HepG2 (cell line): ENCODE measurements around the gene NOL12. TPM values are rescaled to one million over a fixed set of nuclear protein-coding genes. Genes with fewer than 3 reads are reported as not detected.

Experiments used
- ELF1 ChIP-seq: sonication (generic); formaldehyde crosslinking; IDR thresholded peaks from 2 replicates; pipeline ENCODE4 v1.4.0; 2020; ENCODE audit warnings: missing genetic modification reagents
- FIP1L1 ChIP-seq: fragments of 200-400 bp; formaldehyde crosslinking; IDR thresholded peaks from 2 replicates; pipeline ENCODE4 v1.6.1; 2018; ENCODE audit warnings: low read depth, mild to moderate bottlenecking, low read length, moderate library complexity, borderline replicate concordance; ENCODE audit not compliant: insufficient read depth
- FOSL1 ChIP-seq: sonication (generic); formaldehyde crosslinking; IDR thresholded peaks from 2 replicates; pipeline ENCODE4 v1.9.0; 2021; ENCODE audit warnings: missing genetic modification reagents, borderline replicate concordance
- GABPB1 ChIP-seq: IDR thresholded peaks from 2 replicates; pipeline ENCODE4 v1.6.1; 2016; ENCODE audit warnings: mild to moderate bottlenecking, missing genetic modification reagents, moderate library complexity, missing compliant biosample characterization
- HMG20B ChIP-seq: conservative IDR thresholded peaks from 2 replicates; pipeline ENCODE4 v1.6.1; 2016; ENCODE audit warnings: missing genetic modification reagents, missing compliant biosample characterization
- MIER3 ChIP-seq: IDR thresholded peaks from 2 replicates; pipeline ENCODE4 v1.6.1; 2016; ENCODE audit warnings: missing compliant biosample characterization, borderline replicate concordance
- MTA1 ChIP-seq: sonication (generic); formaldehyde crosslinking; IDR thresholded peaks from 2 replicates; pipeline ENCODE4 v1.4.0; 2020; ENCODE audit warnings: missing genetic modification reagents, mild to moderate bottlenecking, borderline replicate concordance
- NCOA2 ChIP-seq: sonication (generic); formaldehyde crosslinking; IDR thresholded peaks from 2 replicates; pipeline ENCODE4 v1.8.0; 2022; ENCODE audit warnings: inconsistent platforms
- REPIN1 ChIP-seq: sonication (generic); formaldehyde crosslinking; IDR thresholded peaks from 2 replicates; pipeline ENCODE4 v1.8.0; 2022; ENCODE audit warnings: missing genetic modification reagents, low read depth, mild to moderate bottlenecking, borderline replicate concordance
- RFXAP ChIP-seq: sonication (generic); formaldehyde crosslinking; IDR thresholded peaks from 2 replicates; pipeline ENCODE4 v1.4.0; 2020; ENCODE audit warnings: missing genetic modification reagents, borderline replicate concordance
- ZBTB21 ChIP-seq: sonication (generic); formaldehyde crosslinking; IDR thresholded peaks from 2 replicates; pipeline ENCODE4 v1.4.0; 2020; ENCODE audit warnings: missing genetic modification reagents
- ZFP36L2 ChIP-seq: sonication (generic); formaldehyde crosslinking; IDR thresholded peaks from 2 replicates; pipeline ENCODE4 v1.4.0; 2020; ENCODE audit warnings: missing genetic modification reagents
- ZFP90 ChIP-seq: sonication (generic); formaldehyde crosslinking; IDR thresholded peaks from 2 replicates; pipeline ENCODE4 v1.8.0; 2022; ENCODE audit warnings: missing genetic modification reagents, mild to moderate bottlenecking, inconsistent platforms, borderline replicate concordance
- ZNF12 ChIP-seq: sonication (generic); formaldehyde crosslinking; IDR thresholded peaks from 2 replicates; pipeline ENCODE4 v1.5.0; 2020; ENCODE audit warnings: missing genetic modification reagents
- ZNF143 ChIP-seq: sonication (generic); formaldehyde crosslinking; IDR thresholded peaks from 2 replicates; pipeline ENCODE4 v1.4.0; 2020; ENCODE audit warnings: missing genetic modification reagents
- ZNF225 ChIP-seq: sonication (generic); formaldehyde crosslinking; IDR thresholded peaks from 2 replicates; pipeline ENCODE4 v1.4.0; 2020; ENCODE audit warnings: mild to moderate bottlenecking, missing genetic modification reagents
- ZNF317 ChIP-seq: sonication (generic); formaldehyde crosslinking; IDR thresholded peaks from 2 replicates; pipeline ENCODE4 v1.5.0; 2020; ENCODE audit warnings: mild to moderate bottlenecking, missing genetic modification reagents
- ZNF549 ChIP-seq: sonication (generic); formaldehyde crosslinking; IDR thresholded peaks from 2 replicates; pipeline ENCODE4 v1.5.0; 2020; ENCODE audit warnings: missing genetic modification reagents
- polyA plus RNA-seq, 8 experiments: library from polyadenylated mRNA; depleted of rRNA in 3 of 8; stranded (reverse) in 7 of 8; unstranded in 1 of 8; fragments of >200 nt; fragmentation: Illumina TruSeq in 4 of 8; extraction: Trizol in 4 of 8; gene quantifications; 2 replicates each; pipeline versions ENCODE4 v1.2.1 to v1.2.3, GENCODE V29; 2011 to 2016; ENCODE audit warnings: low read depth in 4 of 8, missing spikeins in 1 of 8, mixed read lengths in 1 of 8; ENCODE audit not compliant: insufficient read depth in 1 of 8
- total RNA-seq, 5 experiments: library from RNA; depleted of rRNA; stranded (reverse); fragments of >200 nt; fragmentation: Illumina TruSeq; extraction: Trizol; gene quantifications; 2 replicates each; pipeline ENCODE4 v1.2.3, GENCODE V29; 2016; ENCODE audit warnings: low read depth in 1 of 5
- TF ChIP-seq, protein P1 (sequence below): sonication (generic); formaldehyde crosslinking; IDR thresholded peaks from 2 replicates; pipeline ENCODE4 v1.8.0; 2022; ENCODE audit warnings: missing genetic modification reagents, low read depth, mild to moderate bottlenecking, borderline replicate concordance
- TF ChIP-seq, protein P2 (sequence below): IDR thresholded peaks from 2 replicates; pipeline ENCODE4 v1.6.1; 2016; ENCODE audit warnings: missing genetic modification reagents, missing compliant biosample characterization
- TF ChIP-seq, protein P3 (sequence below): sonication (generic); formaldehyde crosslinking; IDR thresholded peaks from 2 replicates; pipeline ENCODE4 v1.8.0; 2022; ENCODE audit warnings: missing genetic modification reagents, mild to moderate bottlenecking, inconsistent platforms, borderline replicate concordance
- TF ChIP-seq, protein P4 (sequence below): sonication (generic); formaldehyde crosslinking; IDR thresholded peaks from 2 replicates; pipeline ENCODE4 v1.5.0; 2020; ENCODE audit warnings: missing genetic modification reagents
- TF ChIP-seq, protein P5 (sequence below): sonication (generic); formaldehyde crosslinking; IDR thresholded peaks from 2 replicates; pipeline ENCODE4 v1.5.0; 2020; ENCODE audit warnings: mild to moderate bottlenecking, missing genetic modification reagents
- TF ChIP-seq, protein P6 (sequence below): IDR thresholded peaks from 2 replicates; pipeline ENCODE4 v1.6.1; 2016; ENCODE audit warnings: control low read depth

The NOL12 gene
- total and polyA plus RNA-seq, 2 of the 13 experiments (the other 11 are each of a cell fraction or from before 2014, with no cell fraction given), result 14.3 to 31.4 TPM

DNA sequence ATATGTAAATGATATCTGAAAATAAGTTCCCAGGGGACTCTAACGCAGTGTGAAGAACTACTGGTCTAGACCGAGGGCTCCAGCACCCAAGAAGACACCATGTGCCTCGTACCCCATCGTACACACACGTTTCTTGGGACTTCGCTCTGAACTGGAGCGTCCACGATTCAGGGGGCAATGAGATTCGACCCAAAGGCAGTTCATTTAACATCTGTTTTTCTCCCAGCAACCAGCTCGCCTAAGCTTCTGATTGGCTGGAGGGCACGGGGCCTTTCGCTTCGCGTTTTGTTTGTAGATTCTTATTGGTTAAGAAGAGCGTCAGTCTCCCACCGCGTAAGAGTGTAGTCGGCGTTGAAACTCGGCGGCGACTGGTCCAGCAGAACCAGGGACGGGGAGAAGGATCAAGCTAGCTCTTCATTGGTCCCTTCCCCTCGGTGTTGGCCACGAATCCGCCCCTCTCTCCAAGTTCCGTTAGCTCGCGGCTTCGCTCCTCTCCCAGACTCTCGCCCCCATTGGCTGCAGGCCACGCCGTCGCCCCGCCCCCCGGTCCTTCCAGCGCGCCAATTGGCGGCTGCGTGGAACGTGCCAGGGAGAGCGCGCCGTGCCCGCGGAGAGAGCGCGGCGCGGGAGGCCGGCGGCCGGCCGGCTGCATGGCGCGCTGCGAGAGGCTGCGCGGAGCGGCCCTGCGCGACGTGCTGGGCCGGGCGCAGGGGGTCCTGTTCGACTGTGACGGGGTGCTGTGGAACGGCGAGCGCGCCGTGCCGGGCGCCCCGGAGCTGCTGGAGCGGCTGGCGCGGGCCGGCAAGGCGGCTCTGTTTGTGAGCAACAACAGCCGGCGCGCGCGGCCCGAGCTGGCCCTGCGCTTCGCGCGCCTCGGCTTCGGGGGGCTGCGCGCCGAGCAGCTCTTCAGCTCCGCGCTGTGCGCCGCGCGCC, 27.7 kb upstream of the NOL12 start, which contains the start of gene PDXP (continued):
- TF ChIP-seq ZFP90 (CRISPR knock-in tag) (no peak), ZNF225 (CRISPR knock-in tag) (no peak), ELF1 (CRISPR knock-in tag) (peak; percentile 20; the same call in 1 of the 2 replicates), GABPB1 (peak; percentile 78), FOSL1 (CRISPR knock-in tag) (no peak), ZNF317 (CRISPR knock-in tag) (no peak), REPIN1 (CRISPR knock-in tag) (no peak), ZNF549 (no peak), FIP1L1 (no peak), NCOA2 (CRISPR knock-in tag) (no peak), MTA1 (CRISPR knock-in tag) (no peak), ZBTB21 (CRISPR knock-in tag) (no peak), RFXAP (CRISPR knock-in tag) (peak; percentile 99), ZNF143 (CRISPR knock-in tag) (peak; percentile 76), HMG20B (no peak; the same call in 1 of the 2 replicates), ZNF12 (CRISPR knock-in tag) (no peak), MIER3 (CRISPR knock-in tag) (peak; percentile 6; the same call in 1 of the 2 replicates), ZFP36L2 (CRISPR knock-in tag) (no peak)
- TF ChIP-seq, protein P1, sequence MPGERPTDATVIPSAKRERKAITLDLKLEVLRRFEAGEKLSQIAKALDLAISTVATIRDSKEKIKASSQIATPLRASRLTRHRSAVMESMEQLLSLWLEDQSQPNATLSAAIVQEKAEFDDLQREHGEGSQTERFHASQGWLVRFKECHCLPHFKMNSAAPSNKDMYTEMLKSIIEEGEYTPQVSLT, result no peak; the same call in 1 of the 2 replicates
- TF ChIP-seq, protein P2, sequence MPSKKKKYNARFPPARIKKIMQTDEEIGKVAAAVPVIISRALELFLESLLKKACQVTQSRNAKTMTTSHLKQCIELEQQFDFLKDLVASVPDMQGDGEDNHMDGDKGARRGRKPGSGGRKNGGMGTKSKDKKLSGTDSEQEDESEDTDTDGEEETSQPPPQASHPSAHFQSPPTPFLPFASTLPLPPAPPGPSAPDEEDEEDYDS, result peak; percentile 97
- TF ChIP-seq, protein P3, sequence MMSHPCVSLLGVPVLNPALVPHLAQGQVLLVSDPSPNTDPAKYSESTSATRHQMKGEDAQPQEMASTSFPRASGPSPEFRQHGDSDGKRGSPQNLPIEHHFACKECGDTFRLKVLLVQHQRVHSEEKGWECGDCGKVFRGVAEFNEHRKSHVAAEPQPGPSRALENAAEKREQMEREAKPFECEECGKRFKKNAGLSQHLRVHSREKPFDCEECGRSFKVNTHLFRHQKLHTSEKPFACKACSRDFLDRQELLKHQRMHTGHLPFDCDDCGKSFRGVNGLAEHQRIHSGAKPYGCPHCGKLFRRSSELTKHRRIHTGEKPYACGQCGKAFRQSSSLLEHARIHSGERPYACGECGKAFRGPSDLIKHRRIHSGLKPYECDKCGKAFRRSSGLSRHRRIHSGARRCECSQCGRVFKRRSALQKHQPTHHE (CRISPR knock-in tag), result no peak
- TF ChIP-seq, protein P4, sequence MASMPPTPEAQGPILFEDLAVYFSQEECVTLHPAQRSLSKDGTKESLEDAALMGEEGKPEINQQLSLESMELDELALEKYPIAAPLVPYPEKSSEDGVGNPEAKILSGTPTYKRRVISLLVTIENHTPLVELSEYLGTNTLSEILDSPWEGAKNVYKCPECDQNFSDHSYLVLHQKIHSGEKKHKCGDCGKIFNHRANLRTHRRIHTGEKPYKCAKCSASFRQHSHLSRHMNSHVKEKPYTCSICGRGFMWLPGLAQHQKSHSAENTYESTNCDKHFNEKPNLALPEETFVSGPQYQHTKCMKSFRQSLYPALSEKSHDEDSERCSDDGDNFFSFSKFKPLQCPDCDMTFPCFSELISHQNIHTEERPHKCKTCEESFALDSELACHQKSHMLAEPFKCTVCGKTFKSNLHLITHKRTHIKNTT (CRISPR knock-in tag), result no peak
- TF ChIP-seq, protein P5, sequence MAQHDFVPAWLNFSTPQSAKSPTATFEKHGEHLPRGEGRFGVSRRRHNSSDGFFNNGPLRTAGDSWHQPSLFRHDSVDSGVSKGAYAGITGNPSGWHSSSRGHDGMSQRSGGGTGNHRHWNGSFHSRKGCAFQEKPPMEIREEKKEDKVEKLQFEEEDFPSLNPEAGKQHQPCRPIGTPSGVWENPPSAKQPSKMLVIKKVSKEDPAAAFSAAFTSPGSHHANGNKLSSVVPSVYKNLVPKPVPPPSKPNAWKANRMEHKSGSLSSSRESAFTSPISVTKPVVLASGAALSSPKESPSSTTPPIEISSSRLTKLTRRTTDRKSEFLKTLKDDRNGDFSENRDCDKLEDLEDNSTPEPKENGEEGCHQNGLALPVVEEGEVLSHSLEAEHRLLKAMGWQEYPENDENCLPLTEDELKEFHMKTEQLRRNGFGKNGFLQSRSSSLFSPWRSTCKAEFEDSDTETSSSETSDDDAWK, result no peak
- TF ChIP-seq, protein P6, sequence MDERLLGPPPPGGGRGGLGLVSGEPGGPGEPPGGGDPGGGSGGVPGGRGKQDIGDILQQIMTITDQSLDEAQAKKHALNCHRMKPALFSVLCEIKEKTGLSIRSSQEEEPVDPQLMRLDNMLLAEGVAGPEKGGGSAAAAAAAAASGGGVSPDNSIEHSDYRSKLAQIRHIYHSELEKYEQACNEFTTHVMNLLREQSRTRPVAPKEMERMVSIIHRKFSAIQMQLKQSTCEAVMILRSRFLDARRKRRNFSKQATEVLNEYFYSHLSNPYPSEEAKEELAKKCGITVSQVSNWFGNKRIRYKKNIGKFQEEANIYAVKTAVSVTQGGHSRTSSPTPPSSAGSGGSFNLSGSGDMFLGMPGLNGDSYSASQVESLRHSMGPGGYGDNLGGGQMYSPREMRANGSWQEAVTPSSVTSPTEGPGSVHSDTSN (CRISPR knock-in tag), result peak; percentile 97
